NT2/D1 (cell line): ENCODE measurements around the gene XYLT1.

Source experiments
- SUZ12 ChIP-seq: IDR thresholded peaks from 2 replicates; pipeline ENCODE4 v1.6.1; 2011; ENCODE audit not compliant: insufficient read length, insufficient read depth; ENCODE audit errors: extremely low read depth
- YY1 ChIP-seq: IDR thresholded peaks from 2 replicates; pipeline ENCODE4 v1.6.1; 2011; ENCODE audit not compliant: insufficient read length, insufficient read depth
- ZNF274 ChIP-seq: IDR thresholded peaks from 2 replicates; pipeline ENCODE4 v1.6.1; 2011; ENCODE audit warnings: mild to moderate bottlenecking, low read depth, low read length

GRCh38 chr16:17408296-17408695 lies 62.5 kb downstream of the XYLT1 start:
- no peak for TF ChIP-seq ZNF274
- no peak for TF ChIP-seq YY1
- TF ChIP-seq SUZ12: no peak
